GM23248 (cell line): ENCODE data around the gene C7. TPM values are rescaled to one million over a fixed set of nuclear protein-coding genes. Genes with fewer than 3 reads are reported as not detected.
A peak's percentile ranks its signal among the peaks of the same experiment; 100 is the strongest.

ENCODE experiments used
- DNase-seq: peaks from one replicate; pipeline ENCODE4 v3.0.0-alpha.2; 2015
- H2AFZ ChIP-seq: fragments of 200-600 bp; sonication (generic); 2 replicates; pipeline ENCODE4 v1.6.1; 2016; ENCODE audit warnings: antibody characterized with exemption
- H3F3A ChIP-seq: fragments of 200-600 bp; sonication (generic); 2 replicates; pipeline ENCODE4 v1.6.1; 2016; ENCODE audit warnings: mild to moderate bottlenecking, antibody characterized with exemption, mixed run types; ENCODE audit not compliant: insufficient read depth
- H3K27ac ChIP-seq: fragments of 200-600 bp; sonication (generic); 2 replicates; pipeline ENCODE4 v1.5.1; 2016; ENCODE audit warnings: mild to moderate bottlenecking
- H3K27me3 ChIP-seq: fragments of 200-600 bp; sonication (generic); replicated peaks from 2 replicates; pipeline ENCODE4 v1.6.1; 2016; ENCODE audit warnings: mild to moderate bottlenecking; ENCODE audit not compliant: insufficient read depth
- H3K36me3 ChIP-seq: fragments of 200-600 bp; sonication (generic); 2 replicates; pipeline ENCODE4 v1.6.1; 2016; ENCODE audit warnings: low read depth, mild to moderate bottlenecking
- H3K4me1 ChIP-seq: fragments of 200-600 bp; sonication (generic); 2 replicates; pipeline ENCODE4 v1.6.1; 2016; ENCODE audit warnings: mild to moderate bottlenecking; ENCODE audit not compliant: insufficient read depth
- H3K4me2 ChIP-seq: fragments of 200-600 bp; sonication (generic); one replicate; pipeline ENCODE4 v1.6.1; 2016; ENCODE audit warnings: mild to moderate bottlenecking; ENCODE audit not compliant: unreplicated experiment
- H3K4me3 ChIP-seq: fragments of 200-600 bp; sonication (generic); 2 replicates; pipeline ENCODE4 v1.5.1; 2016; ENCODE audit warnings: mild to moderate bottlenecking
- H3K79me2 ChIP-seq: fragments of 200-600 bp; sonication (generic); 2 replicates; pipeline ENCODE4 v1.6.1; 2016; ENCODE audit warnings: mild to moderate bottlenecking; ENCODE audit not compliant: insufficient read depth
- H3K9ac ChIP-seq: fragments of 200-600 bp; sonication (generic); 2 replicates; pipeline ENCODE4 v1.6.1; 2016; ENCODE audit warnings: mild to moderate bottlenecking
- H3K9me2 ChIP-seq: fragments of 200-600 bp; sonication (generic); 2 replicates; pipeline ENCODE4 v1.6.1; 2016; ENCODE audit warnings: mixed run types, mild to moderate bottlenecking, moderate library complexity; ENCODE audit not compliant: insufficient read depth
- H3K9me3 ChIP-seq: fragments of 200-600 bp; sonication (generic); one replicate; pipeline ENCODE4 v1.6.1; 2017; ENCODE audit warnings: low read depth
- H4K20me1 ChIP-seq: fragments of 200-600 bp; sonication (generic); 2 replicates; pipeline ENCODE4 v1.6.0; 2016; ENCODE audit not compliant: insufficient read depth
- EZH2 ChIP-seq: fragments of 200-600 bp; sonication (generic); IDR thresholded peaks from 2 replicates; pipeline ENCODE4 v1.6.1; 2018; ENCODE audit warnings: antibody characterized with exemption, mild to moderate bottlenecking; ENCODE audit not compliant: insufficient read depth, poor library complexity, severe bottlenecking
- EZH2phosphoT487 ChIP-seq: fragments of 200-600 bp; sonication (generic); IDR thresholded peaks from 2 replicates; pipeline ENCODE4 v1.6.1; 2018; ENCODE audit warnings: antibody characterized with exemption, moderate library complexity, mild to moderate bottlenecking, low read depth; ENCODE audit not compliant: insufficient read depth
- WGBS, 2 experiments: methylation state at CpG; one replicate each; pipeline ENCODE4 v1.1.6; 2015 to 2017; ENCODE audit warnings: low lambda C conversion rate in 2 of 2, low coverage in 1 of 2; ENCODE audit errors: missing lambda C conversion rate in 2 of 2; 5-methylcytosine and 5-hydroxymethylcytosine counted together
- in situ Hi-C: fragments of 300-500 bp; cut with MboI; formaldehyde crosslinking; loops from 2 replicates; pipeline ENCODE4 v1.15.0; 2020
- polyA plus RNA-seq: library from polyadenylated mRNA; unstranded; fragments of >200 nt; fragmentation: Nextera tagmentation; extraction: Ambion mirVana; gene quantifications from 2 replicates; pipeline ENCODE4 v1.2.1, GENCODE V29; 2016
- total RNA-seq: library from RNA; depleted of rRNA; stranded (reverse); fragments of >200 nt; shearing (Covaris generic); gene quantifications from 2 replicates; pipeline ENCODE4 v1.2.3, GENCODE V29; 2014

C7 gene
- total and polyA plus RNA-seq, 2 experiments from 2014 or later: not detected

DNA sequence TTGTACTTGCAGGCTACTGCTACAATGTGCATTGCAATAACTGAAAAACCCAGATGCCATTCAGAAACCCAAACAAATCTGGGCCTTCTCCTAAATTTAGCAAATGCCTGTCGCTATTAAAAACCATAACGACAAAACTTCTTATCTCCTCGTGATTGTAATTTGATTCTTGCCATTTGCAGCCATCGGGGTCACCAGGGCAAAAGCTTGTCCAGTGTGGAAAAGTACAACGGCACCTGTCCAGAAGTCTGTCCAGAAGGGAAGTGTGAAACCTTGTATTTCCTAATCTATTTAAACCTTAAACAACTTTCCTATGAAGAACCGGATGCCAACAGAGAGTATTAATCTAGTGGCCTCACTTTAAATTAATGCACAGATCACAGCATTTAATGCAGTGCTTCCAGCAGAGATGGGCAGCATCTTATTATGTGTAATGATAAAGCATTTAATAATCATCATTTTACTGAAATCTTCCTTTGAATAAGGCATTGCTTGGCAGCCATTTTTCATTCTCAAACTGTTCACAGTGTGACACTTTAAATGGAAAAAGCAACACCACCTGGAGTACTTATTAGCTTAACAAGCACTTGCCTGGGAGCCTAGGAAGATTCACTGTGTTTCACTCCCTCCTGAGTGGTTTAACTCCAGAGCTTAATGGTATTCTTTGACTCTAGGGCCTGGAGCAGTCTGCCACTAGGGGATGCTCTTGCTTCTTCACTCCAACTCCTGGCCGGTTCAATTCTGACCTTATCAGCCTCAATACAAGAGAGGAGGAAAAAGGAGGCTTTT is 4.9 kb upstream of the C7 start:
- no peak overlapping the region for H3K4me2 ChIP-seq
- WGBS, 2 experiments: 41 to 44% methylated on average over 7 of the region's 7 CpGs

DNA sequence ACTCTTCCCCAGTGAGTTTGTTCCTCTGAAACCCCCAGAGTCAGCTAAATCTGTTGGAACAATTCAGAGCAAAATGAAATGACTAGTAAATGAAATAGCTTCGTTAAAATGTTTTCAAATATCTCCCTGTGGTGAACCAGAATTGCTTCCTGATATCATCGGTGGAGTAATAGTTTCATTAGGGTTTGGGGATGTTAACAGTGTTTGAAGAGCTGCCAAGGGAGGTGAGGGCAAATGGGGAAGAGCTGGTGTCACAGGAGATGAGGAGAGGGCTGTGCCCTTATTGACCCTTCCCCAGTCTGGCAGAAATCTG is 4.3 kb upstream of the C7 start:
- DNase-seq: no peak
- no peak for TF ChIP-seq EZH2
- TF ChIP-seq EZH2phosphoT487: no peak
- H3F3A ChIP-seq: no peaks in the 10 kb centered on the region
- no peaks in the 10 kb centered on the region for H3K27me3 ChIP-seq
- H2AFZ ChIP-seq: no peak overlapping the region
- no peaks in the 10 kb centered on the region for H3K9me3 ChIP-seq
- H3K4me2 ChIP-seq: no peak overlapping the region
- in situ Hi-C loops: no loop called here
- no peaks in the 10 kb centered on the region for H3K9me2 ChIP-seq
- H3K79me2 ChIP-seq: no peaks in the 10 kb centered on the region
- H4K20me1 ChIP-seq: no peaks in the 10 kb centered on the region
- no peaks in the 10 kb centered on the region for H3K4me1 ChIP-seq
- no peak overlapping the region for H3K4me3 ChIP-seq
- no peak overlapping the region for H3K27ac ChIP-seq
- 46 to 50% methylated on average over 2 of the region's 2 CpGs for WGBS, 2 experiments
- no peak overlapping the region for H3K9ac ChIP-seq
- H3K36me3 ChIP-seq: no peaks in the 10 kb centered on the region

More for the DNA sequence above, 4.9 kb upstream of the C7 start:
- Histone ChIP-seq H3K9ac (no peak overlapping the region), H3K9me3 (no peaks in the 10 kb centered on the region), H3K27me3 (no peaks in the 10 kb centered on the region), H3K36me3 (no peaks in the 10 kb centered on the region), H3K4me1 (no peaks in the 10 kb centered on the region), H3K4me3 (no peak overlapping the region), H4K20me1 (no peaks in the 10 kb centered on the region), H2AFZ (no peak overlapping the region), H3K27ac (no peak overlapping the region), H3K9me2 (no peaks in the 10 kb centered on the region), H3F3A (no peaks in the 10 kb centered on the region), H3K79me2 (no peaks in the 10 kb centered on the region)
- no peak for TF ChIP-seq EZH2phosphoT487
- no peak for TF ChIP-seq EZH2
- in situ Hi-C loops: no loop called here
- peak; percentile 75 for DNase-seq

- DNase-seq: no peak
- Histone ChIP-seq H3K36me3 (no peaks in the 10 kb centered on the region), H3K27me3 (no peaks in the 10 kb centered on the region), H3K9me3 (no peaks in the 10 kb centered on the region), H3K79me2 (no peaks in the 10 kb centered on the region), H3K4me2 (no peak overlapping the region), H3K4me3 (no peak overlapping the region), H3K9ac (no peak overlapping the region), H3K27ac (no peak overlapping the region), H3K9me2 (no peaks in the 10 kb centered on the region), H3K4me1 (no peaks in the 10 kb centered on the region), H4K20me1 (no peaks in the 10 kb centered on the region), H2AFZ (no peak overlapping the region), H3F3A (no peaks in the 10 kb centered on the region)
- in situ Hi-C loops: no loop called here
- WGBS, 2 experiments: 54 to 60% methylated on average over 1 of the region's 1 CpG
- TF ChIP-seq EZH2phosphoT487 (no peak), EZH2 (no peak)
Measured at GRCh38 chr5:40906351-40906751, 2.9 kb upstream of the C7 start.

DNA sequence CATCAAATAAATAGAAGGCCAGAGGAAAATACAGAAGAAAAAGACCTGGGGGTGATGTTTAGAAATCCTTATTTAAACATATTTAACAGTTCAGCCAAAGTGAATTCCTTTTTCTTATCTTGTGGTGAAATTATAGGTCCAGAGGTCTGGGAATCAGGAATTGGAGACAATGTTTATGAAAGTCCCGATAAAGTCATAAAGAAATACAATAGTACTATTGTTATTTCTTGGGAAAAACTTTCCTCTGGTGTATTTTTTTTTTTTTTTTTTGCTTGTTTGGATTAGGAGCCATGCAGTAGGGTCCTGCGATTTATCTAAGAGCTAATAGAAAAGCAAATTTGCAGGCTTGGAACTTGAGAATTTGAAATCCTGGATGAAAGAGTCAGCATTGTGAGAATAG is 426 bp downstream of the C7 start:
- H3K27ac ChIP-seq: no peak overlapping the region
- TF ChIP-seq EZH2: no peak
- TF ChIP-seq EZH2phosphoT487: no peak
- H3F3A ChIP-seq: no peaks in the 10 kb centered on the region
- no peaks in the 10 kb centered on the region for H3K27me3 ChIP-seq
- no peak overlapping the region for H3K4me2 ChIP-seq
- H3K9me2 ChIP-seq: no peaks in the 10 kb centered on the region
- in situ Hi-C loops: no loop called here
- no peaks in the 10 kb centered on the region for H4K20me1 ChIP-seq
- WGBS, 2 experiments: 82 to 83% methylated on average over 2 of the region's 2 CpGs
- H3K9me3 ChIP-seq: no peaks in the 10 kb centered on the region
- H3K79me2 ChIP-seq: no peaks in the 10 kb centered on the region
- no peak overlapping the region for H3K4me3 ChIP-seq
- no peak for DNase-seq
- H3K36me3 ChIP-seq: no peaks in the 10 kb centered on the region
- no peaks in the 10 kb centered on the region for H3K4me1 ChIP-seq
- no peak overlapping the region for H2AFZ ChIP-seq
- no peak overlapping the region for H3K9ac ChIP-seq

DNA sequence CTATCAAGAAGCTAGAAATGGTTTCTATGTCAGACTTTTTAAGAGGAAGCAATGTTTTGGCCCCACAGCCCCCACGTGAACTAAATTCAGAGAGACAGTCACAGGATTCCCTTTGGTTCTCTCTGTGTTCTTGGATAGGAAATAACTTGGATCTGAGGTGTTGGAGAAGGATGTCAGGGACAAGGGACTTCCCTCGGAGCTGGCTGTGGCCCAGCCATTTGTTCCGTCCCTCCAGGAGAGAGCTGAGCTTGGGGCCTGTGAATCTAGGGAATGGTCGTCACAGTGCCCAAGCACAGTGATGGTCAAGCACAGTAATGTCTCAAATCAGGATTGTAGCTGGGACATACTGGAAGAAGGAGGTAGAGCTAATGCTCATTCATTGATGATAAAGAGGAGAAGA is 2.0 kb downstream of the C7 start:
- in situ Hi-C loops: no loop called here
- WGBS, 2 experiments: 27 to 34% methylated on average over 4 of the region's 4 CpGs
- TF ChIP-seq EZH2phosphoT487 (no peak), EZH2 (no peak)

More for the DNA sequence above, 2.0 kb downstream of the C7 start:
- Histone ChIP-seq H3K79me2 (no peaks in the 10 kb centered on the region), H4K20me1 (no peaks in the 10 kb centered on the region), H2AFZ (no peak overlapping the region), H3F3A (no peaks in the 10 kb centered on the region), H3K9ac (no peak overlapping the region), H3K4me1 (no peaks in the 10 kb centered on the region), H3K27me3 (0 out of 2 replicates have a peak, but pooled peaks cover under 1% of the 10 kb centered on the region), H3K27ac (no peak overlapping the region), H3K4me3 (no peak overlapping the region), H3K36me3 (no peaks in the 10 kb centered on the region), H3K9me3 (no peaks in the 10 kb centered on the region), H3K9me2 (no peaks in the 10 kb centered on the region), H3K4me2 (no peak overlapping the region)
- DNase-seq: no peak
